Activated CD4-positive, alpha-beta T cell treated with anti-CD3 and anti-CD28 coated beads for 36 hours (primary cell): ENCODE data around the gene MYH13. TPM values are rescaled to one million over a fixed set of nuclear protein-coding genes. Genes with fewer than 3 reads are reported as not detected.

Source experiments
- ATAC-seq: fragments of 200-7000 bp; cut with Tn5 transposase; one replicate; pipeline ENCODE4 v1.10.0; 2021; ENCODE audit warnings: mild to moderate bottlenecking, moderate library complexity
- CTCF ChIA-PET: fragments of 350-600 bp; sonication (Branson Sonifier 250); formaldehyde crosslinking; loops from one replicate; lab custom pipeline; 2021; ENCODE audit warnings: antibody characterized with exemption; lab: Charles Lee
- POLR2A ChIA-PET: fragments of 350-600 bp; sonication (Branson Sonifier 250); formaldehyde crosslinking; loops from one replicate; lab custom pipeline; 2021; ENCODE audit warnings: antibody characterized with exemption, inconsistent platforms; lab: Charles Lee
- DNase-seq: peaks from one replicate; pipeline ENCODE4 v3.0.0-alpha.2; 2020
- H3K27ac Mint-ChIP-seq: one replicate; pipeline ENCODE4 v1.8.0; 2021; ENCODE audit warnings: mixed read lengths
- H3K27me3 Mint-ChIP-seq: one replicate; pipeline ENCODE4 v1.8.0; 2021; ENCODE audit warnings: mixed read lengths
- H3K36me3 Mint-ChIP-seq: one replicate; pipeline ENCODE4 v1.8.0; 2021; ENCODE audit warnings: low read depth, mixed read lengths
- H3K4me1 Mint-ChIP-seq: one replicate; pipeline ENCODE4 v1.8.0; 2021; ENCODE audit warnings: mixed read lengths
- H3K4me3 Mint-ChIP-seq: one replicate; pipeline ENCODE4 v1.8.0; 2021; ENCODE audit warnings: mild to moderate bottlenecking, moderate library complexity, mixed read lengths
- H3K9me3 Mint-ChIP-seq: one replicate; pipeline ENCODE4 v1.8.0; 2021; ENCODE audit warnings: low read depth, mixed read lengths
- intact Hi-C, 2 experiments: fragments of 100-400 bp; cut with DNase I in 1 of 2; cut with micrococcal nuclease in 1 of 2; formaldehyde crosslinking; loops; one replicate each; pipeline versions ENCODE4 v1.14.2 to v1.15.1; 2022 to 2024; cut with DNase I, micrococcal nuclease
- total RNA-seq, 2 experiments: library from RNA; stranded (reverse); gene quantifications; one replicate each; pipeline ENCODE4 v1.2.3, GENCODE V29; 2021

The MYH13 gene
- total RNA-seq, 2 experiments from 2014 or later, result not detected

DNA sequence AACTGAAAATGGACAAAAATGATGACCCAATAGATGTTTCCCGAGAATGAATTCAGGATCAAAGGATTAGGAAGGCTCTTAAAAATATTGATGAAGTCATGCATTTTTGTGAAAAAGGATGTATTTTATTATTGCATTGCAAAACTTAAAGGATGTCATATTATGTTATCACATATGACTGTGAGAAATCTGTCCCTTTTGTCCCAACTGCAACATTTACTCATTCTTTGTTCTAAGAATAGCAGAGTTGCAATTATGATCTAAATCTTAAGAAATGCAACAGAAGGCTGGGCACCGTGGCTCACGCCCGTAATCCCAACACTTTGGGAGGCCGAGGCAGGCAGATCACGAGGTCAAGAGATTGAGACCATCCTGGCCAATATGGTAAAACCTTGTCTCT lies 13.1 kb upstream of the MYH13 start:
- Mint-ChIP-seq H3K27me3 (peaks cover 2% of the 10 kb centered on the region), H3K4me1 (no peaks in the 10 kb centered on the region), H3K9me3 (no peaks in the 10 kb centered on the region), H3K36me3 (no peaks in the 10 kb centered on the region), H3K4me3 (no peak overlapping the region), H3K27ac (no peak overlapping the region)
- POLR2A ChIA-PET, result no interaction called here
- DNase-seq (no peak), ATAC-seq (no peak)
- intact Hi-C loops, result no loop called here
- CTCF ChIA-PET, result no interaction called here

DNA sequence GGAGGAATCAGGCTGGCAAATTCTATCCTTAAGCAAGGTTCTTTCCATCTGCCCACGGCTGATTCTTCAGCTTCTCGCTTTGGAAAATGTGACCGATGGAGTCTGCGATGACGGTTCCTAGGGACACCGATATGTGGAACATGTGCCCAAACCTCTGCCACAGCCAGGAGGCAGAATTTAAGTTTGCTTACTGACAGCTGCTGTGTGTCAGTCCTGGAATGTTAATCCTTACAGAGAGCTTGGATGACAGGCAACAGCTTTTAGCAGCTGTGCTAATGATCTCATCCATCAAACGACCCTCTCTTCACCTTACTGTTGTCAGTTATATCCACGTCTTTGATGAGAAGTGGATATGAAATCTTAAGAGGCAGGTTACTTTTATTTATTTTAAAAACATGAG lies 11.4 kb upstream of the MYH13 start:
- Mint-ChIP-seq H3K4me1 (no peaks in the 10 kb centered on the region), H3K4me3 (no peak overlapping the region), H3K27me3 (peaks cover 2% of the 10 kb centered on the region), H3K9me3 (no peaks in the 10 kb centered on the region), H3K36me3 (no peaks in the 10 kb centered on the region), H3K27ac (no peak overlapping the region)
- DNase-seq, result no peak
- ATAC-seq, result no peak
- intact Hi-C loops, result no loop called here
- ChIA-PET POLR2A (no interaction called here), CTCF (no interaction called here)

DNA sequence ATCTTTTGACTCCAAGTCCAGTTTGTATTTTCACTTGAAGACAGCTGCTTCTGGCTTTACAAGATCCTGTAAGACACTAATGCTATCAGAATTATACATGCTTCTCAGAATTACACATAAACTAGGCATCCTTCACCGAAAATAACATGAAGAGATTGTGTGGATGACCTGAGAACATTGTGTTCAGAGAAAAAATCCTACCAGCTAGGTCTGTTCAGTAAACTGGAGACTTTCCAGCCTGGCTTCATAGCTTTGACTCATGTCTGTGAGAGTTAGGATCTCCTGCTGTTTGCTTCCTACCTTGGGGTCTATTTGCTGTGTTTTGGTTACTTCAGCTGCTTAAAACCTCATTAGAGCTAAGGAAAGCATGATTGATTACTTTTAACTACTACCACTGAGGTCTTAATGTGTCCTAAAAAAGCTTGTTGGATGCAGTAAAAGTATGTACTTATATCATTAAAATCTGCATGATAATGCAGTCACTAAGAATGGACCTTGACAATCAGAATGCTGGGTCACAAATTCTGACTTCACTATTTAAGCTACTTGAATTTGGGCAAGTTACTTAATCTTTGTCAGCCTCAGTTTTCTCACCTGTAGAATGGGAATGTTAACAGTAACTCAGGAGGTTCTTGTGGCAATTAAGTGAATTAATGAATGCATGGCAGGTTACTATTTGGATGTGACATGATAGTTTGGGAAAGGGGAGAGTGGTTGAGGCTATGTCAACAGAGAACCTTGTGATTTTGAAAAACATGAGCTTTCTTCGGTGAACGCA lies 8.0 kb upstream of the MYH13 start:
- no peaks in the 10 kb centered on the region for H3K36me3 Mint-ChIP-seq
- peaks cover 3% of the 10 kb centered on the region for H3K27me3 Mint-ChIP-seq
- H3K27ac Mint-ChIP-seq, result no peak overlapping the region
- ATAC-seq, result no peak
- CTCF ChIA-PET, result no interaction called here
- no peak overlapping the region for H3K4me3 Mint-ChIP-seq
- DNase-seq, result no peak
- POLR2A ChIA-PET, result no interaction called here
- intact Hi-C loops, result no loop called here
- no peaks in the 10 kb centered on the region for H3K4me1 Mint-ChIP-seq
- no peaks in the 10 kb centered on the region for H3K9me3 Mint-ChIP-seq

DNA sequence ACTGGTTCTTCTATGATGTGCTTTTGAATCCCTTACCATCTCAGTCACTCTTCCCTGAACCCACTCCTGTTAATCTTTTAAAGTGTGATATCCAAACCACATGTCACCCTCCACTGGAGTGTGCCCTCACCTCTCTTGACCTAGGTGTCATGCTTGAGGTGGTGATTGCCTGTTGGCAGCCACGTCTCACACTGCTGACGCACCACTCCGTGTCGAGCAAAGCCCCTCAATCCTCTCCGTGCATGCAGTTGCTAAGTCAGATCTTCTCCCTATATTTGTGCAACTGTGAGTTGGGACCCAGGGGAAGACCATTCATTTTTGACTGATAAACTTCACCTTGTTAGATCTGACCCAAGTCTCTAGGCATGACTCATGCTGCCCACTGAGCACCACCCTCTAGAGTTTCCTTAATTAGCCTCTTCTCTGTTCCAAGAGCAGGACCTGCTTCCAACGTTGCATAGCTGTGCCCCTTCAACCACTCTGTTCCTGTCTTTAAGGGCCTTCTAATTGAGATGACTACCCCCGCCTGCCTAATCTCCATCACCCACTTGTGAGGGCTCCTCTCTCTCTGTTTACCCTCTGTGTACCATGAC lies 2.7 kb downstream of the MYH13 start:
- H3K4me3 Mint-ChIP-seq, result no peak overlapping the region
- no peaks in the 10 kb centered on the region for H3K9me3 Mint-ChIP-seq
- ChIA-PET CTCF (no interaction called here), POLR2A (no interaction called here)
- ATAC-seq (no peak), DNase-seq (no peak)
- H3K27me3 Mint-ChIP-seq, result peaks cover 12% of the 10 kb centered on the region
- intact Hi-C loops, result no loop called here
- H3K27ac Mint-ChIP-seq, result no peak overlapping the region
- no peaks in the 10 kb centered on the region for H3K36me3 Mint-ChIP-seq
- H3K4me1 Mint-ChIP-seq, result no peaks in the 10 kb centered on the region

DNA sequence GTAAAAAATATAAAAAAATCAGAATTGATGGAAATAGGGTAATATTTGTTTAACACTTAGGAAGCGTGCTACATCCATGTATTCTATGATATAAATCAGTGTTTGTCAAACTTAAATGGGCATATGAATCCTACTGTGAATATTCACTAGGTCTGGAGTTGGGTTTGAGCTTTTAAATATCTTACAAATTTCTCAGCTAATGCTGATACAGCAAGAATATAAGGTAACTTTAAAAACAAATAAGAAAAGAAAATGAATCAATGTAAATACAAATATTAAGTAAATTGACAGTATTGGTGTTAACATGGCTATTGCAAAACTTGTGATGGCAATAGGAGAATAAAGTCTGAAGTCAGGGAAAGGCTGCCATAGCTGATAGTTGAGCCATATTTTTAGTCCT lies 3.6 kb downstream of the MYH13 start:
- H3K4me3 Mint-ChIP-seq, result no peak overlapping the region
- POLR2A ChIA-PET, result no interaction called here
- intact Hi-C loops, result no loop called here
- peaks cover 9% of the 10 kb centered on the region for H3K27me3 Mint-ChIP-seq
- no peak for ATAC-seq
- CTCF ChIA-PET, result interaction anchor here (0.8 kb wide), 1 partner anchor 40 kb away, joined by 3 read pairs; no protein-coding TSS in a partner anchor
- no peaks in the 10 kb centered on the region for H3K36me3 Mint-ChIP-seq
- DNase-seq, result no peak
- H3K4me1 Mint-ChIP-seq, result no peaks in the 10 kb centered on the region
- H3K9me3 Mint-ChIP-seq, result no peaks in the 10 kb centered on the region
- no peak overlapping the region for H3K27ac Mint-ChIP-seq

DNA sequence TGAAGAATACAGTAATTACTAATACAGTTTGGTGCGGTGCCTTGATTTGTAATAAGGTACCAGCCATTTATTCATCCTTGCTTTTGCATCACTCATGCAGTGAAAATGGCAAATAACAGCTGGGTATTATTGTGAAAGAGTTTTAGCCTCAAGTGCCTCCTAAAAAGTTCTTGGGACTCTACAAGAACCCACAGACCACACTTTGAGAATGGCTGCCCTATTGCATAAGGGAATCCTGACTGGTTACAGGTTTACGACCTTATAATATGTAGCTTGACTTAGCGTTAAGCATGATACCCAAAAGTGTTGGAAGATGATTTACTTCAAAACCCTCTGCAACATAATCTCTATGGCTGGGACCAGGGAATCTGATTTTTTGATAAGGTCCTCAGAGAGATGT lies 4.2 kb downstream of the MYH13 start:
- H3K36me3 Mint-ChIP-seq, result no peaks in the 10 kb centered on the region
- CTCF ChIA-PET, result no interaction called here
- intact Hi-C loops, result no loop called here
- POLR2A ChIA-PET, result no interaction called here
- no peak overlapping the region for H3K27ac Mint-ChIP-seq
- no peaks in the 10 kb centered on the region for H3K9me3 Mint-ChIP-seq
- no peak for ATAC-seq
- DNase-seq, result no peak
- H3K4me3 Mint-ChIP-seq, result no peak overlapping the region
- peaks cover 8% of the 10 kb centered on the region for H3K27me3 Mint-ChIP-seq
- H3K4me1 Mint-ChIP-seq, result no peaks in the 10 kb centered on the region

DNA sequence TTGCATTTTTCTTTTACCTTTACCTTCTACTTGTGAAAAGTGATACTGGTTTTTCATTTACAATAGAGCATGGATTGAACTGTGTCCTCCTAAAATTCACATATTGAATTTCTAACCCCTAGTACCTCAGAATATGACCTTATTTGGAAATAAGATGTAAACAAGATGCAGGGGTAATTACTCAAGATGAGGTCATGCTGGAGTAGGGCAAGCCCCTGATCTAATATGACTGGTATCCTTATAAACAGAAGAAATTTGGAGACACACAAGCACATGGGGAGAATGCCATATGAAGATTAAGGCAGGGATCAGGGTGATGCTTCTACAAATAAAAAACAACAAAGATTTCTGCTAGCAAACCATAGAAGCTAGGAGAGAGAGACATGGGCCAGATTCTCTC lies 12.2 kb downstream of the MYH13 start:
- H3K27ac Mint-ChIP-seq, result no peak overlapping the region
- H3K9me3 Mint-ChIP-seq, result no peaks in the 10 kb centered on the region
- H3K27me3 Mint-ChIP-seq, result peaks cover 1% of the 10 kb centered on the region
- intact Hi-C loops, result no loop called here
- no peaks in the 10 kb centered on the region for H3K4me1 Mint-ChIP-seq
- CTCF ChIA-PET, result no interaction called here
- ATAC-seq (no peak), DNase-seq (no peak)
- H3K4me3 Mint-ChIP-seq, result no peak overlapping the region
- POLR2A ChIA-PET, result no interaction called here
- H3K36me3 Mint-ChIP-seq, result no peaks in the 10 kb centered on the region

DNA sequence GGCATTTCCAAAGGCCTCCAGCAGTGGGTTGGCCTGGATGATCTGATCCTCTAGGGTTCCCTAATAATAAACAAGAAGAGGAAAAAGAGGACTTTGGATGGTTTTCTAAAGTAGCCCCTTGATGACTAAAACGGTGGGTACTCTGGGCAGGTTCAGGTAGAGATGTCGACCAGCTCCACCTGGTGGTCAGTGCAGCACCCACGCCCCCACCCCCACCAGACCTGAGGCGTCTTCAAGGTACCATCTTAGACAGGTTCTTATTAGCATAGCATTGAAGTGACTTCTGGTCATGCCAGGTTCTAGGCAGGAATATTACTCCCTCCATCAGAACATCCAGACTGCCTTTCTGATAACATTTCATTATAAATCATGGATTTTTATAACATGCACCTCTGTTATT lies 15.0 kb downstream of the MYH13 start:
- Mint-ChIP-seq H3K27ac (no peak overlapping the region), H3K4me3 (no peak overlapping the region), H3K36me3 (no peaks in the 10 kb centered on the region), H3K9me3 (no peaks in the 10 kb centered on the region), H3K27me3 (peaks cover 1% of the 10 kb centered on the region), H3K4me1 (no peaks in the 10 kb centered on the region)
- CTCF ChIA-PET, result interaction anchor here (1.3 kb wide), 1 partner anchor 10 kb away, joined by 3 read pairs; no protein-coding TSS in a partner anchor
- ATAC-seq (no peak), DNase-seq (peak; percentile 53)
- intact Hi-C loops, result loop anchor here in 1 of 2 experiments (2.0 kb wide), 1 partner anchor 393 kb away; no protein-coding TSS in a partner anchor
- POLR2A ChIA-PET, result no interaction called here

DNA sequence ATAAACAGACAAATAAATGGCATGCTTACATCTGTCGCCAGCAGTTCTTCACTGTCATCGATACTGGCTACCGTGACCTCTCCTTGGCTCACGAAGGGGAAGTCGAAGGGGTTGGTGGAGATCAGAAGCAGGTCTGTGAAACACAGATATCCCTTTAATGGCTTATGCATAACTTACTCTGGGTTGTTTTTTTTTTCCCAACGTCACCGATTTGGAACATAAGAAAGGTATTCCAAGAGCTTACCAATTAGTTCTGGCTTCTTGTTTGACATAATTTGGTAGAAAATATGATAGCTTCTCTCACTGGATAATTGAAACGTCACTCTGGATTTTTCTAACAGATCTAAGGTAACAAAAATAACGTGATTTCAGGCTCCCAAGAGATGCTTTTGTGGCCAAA lies 18.2 kb downstream of the MYH13 start:
- H3K4me3 Mint-ChIP-seq, result no peak overlapping the region
- CTCF ChIA-PET, result interaction anchor here (1.4 kb wide), 1 partner anchor 30 kb away, joined by 4 read pairs; no protein-coding TSS in a partner anchor
- ATAC-seq (no peak), DNase-seq (no peak)
- no peaks in the 10 kb centered on the region for H3K4me1 Mint-ChIP-seq
- H3K9me3 Mint-ChIP-seq, result no peaks in the 10 kb centered on the region
- H3K27me3 Mint-ChIP-seq, result peaks cover 1% of the 10 kb centered on the region
- POLR2A ChIA-PET, result no interaction called here
- intact Hi-C loops, result no loop called here
- H3K36me3 Mint-ChIP-seq, result no peaks in the 10 kb centered on the region
- H3K27ac Mint-ChIP-seq, result no peak overlapping the region

DNA sequence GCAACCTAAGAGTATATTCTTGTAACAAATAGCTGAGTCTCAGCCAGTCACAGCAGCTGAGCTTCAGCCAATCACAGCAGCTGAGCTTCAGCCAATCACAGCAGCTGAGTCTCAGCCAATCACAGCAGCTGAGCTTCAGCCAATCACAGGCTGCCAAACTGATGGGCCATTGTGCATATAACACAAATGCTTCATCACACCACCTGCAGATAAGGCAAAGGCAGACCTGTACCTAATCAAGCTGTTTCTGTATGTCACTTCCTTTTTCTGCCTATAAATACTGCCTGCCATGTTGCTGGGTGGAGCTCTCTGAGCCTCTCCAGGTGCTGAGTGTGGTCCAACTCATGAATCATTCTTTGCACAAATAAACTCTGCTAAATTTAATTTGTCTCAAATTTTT lies 19.9 kb downstream of the MYH13 start:
- POLR2A ChIA-PET, result no interaction called here

DNA sequence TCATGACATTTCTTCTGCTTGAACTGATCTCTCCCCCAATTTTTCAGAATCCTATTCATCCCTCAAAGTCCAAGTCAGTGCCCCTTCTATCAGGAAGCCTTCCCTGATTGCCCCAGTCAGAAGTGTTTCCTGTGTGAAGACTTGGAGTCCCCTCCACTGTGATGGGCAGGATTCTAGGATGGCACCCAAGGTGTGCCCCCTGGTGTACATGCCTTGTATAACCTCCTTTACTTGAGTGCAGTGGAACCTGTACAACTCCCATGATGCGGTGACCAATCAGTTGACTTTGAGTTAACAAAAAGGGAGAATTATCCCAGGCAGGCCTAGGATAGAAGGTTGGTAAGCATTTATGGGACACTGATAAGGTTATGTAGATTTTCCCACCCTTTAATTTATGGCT lies 23.4 kb downstream of the MYH13 start:
- no peaks in the 10 kb centered on the region for H3K9me3 Mint-ChIP-seq
- POLR2A ChIA-PET, result no interaction called here
- CTCF ChIA-PET, result no interaction called here
- DNase-seq, result peak; percentile 10
- H3K27ac Mint-ChIP-seq, result no peak overlapping the region
- H3K4me1 Mint-ChIP-seq, result no peaks in the 10 kb centered on the region
- H3K4me3 Mint-ChIP-seq, result no peak overlapping the region
- intact Hi-C loops, result no loop called here
- peaks cover 1% of the 10 kb centered on the region for H3K27me3 Mint-ChIP-seq
- ATAC-seq, result no peak
- H3K36me3 Mint-ChIP-seq, result no peaks in the 10 kb centered on the region

More for the DNA sequence above, 19.9 kb downstream of the MYH13 start:
- no peak for ATAC-seq
- Mint-ChIP-seq H3K9me3 (no peaks in the 10 kb centered on the region), H3K4me3 (no peak overlapping the region), H3K27ac (no peak overlapping the region), H3K27me3 (peaks cover 1% of the 10 kb centered on the region), H3K4me1 (no peaks in the 10 kb centered on the region), H3K36me3 (no peaks in the 10 kb centered on the region)
- no peak for DNase-seq
- intact Hi-C loops, result no loop called here
- CTCF ChIA-PET, result interaction anchor here (1.2 kb wide), 1 partner anchor 21 kb away, joined by 4 read pairs; no protein-coding TSS in a partner anchor

DNA sequence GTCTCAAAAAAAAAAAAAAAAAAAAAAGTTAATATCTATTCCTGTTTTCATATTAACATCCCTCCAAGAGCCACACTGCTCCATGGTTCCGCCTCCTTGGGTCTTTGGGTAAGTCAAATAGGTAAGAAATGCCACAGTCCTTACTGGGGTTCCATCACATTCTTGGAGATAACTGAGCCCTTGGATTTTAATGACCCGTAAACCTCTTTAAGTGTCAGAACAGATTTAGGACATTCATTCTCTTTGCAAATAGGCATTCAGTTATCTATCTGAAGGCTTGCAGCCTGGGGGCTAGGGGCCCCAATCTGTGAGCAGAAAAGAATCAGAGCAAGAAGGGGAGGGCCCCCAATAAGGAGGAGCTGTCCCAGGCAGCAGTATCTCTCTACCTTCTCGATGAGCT lies 28.0 kb downstream of the MYH13 start:
- H3K36me3 Mint-ChIP-seq, result no peaks in the 10 kb centered on the region
- no peak for ATAC-seq
- no peaks in the 10 kb centered on the region for H3K27me3 Mint-ChIP-seq
- ChIA-PET POLR2A (no interaction called here), CTCF (no interaction called here)
- H3K9me3 Mint-ChIP-seq, result no peaks in the 10 kb centered on the region
- H3K27ac Mint-ChIP-seq, result no peak overlapping the region
- H3K4me1 Mint-ChIP-seq, result no peaks in the 10 kb centered on the region
- no peak for DNase-seq
- H3K4me3 Mint-ChIP-seq, result no peak overlapping the region
- intact Hi-C loops, result no loop called here
